ENCODE measurements around the gene CMTM6. TPM values are rescaled to one million over a fixed set of nuclear protein-coding genes. Genes with fewer than 3 reads are reported as not detected.

Gene CMTM6
- total RNA-seq, 4 donors from 2014 or later, result 63.8 to 124 (median 71.3) TPM

GRCh38 chr3:32500231-32500630 lies 2.4 kb downstream of the CMTM6 start:
- H3K36me3 ChIP-seq, result no peaks in the 10 kb centered on the region
- no peak overlapping the region for H3K27ac ChIP-seq
- intact Hi-C loops (cut with DNase I), result loop anchor here (10.0 kb wide), 1 partner anchor 435 kb away; no protein-coding TSS in a partner anchor
- H3K4me3 ChIP-seq (replicated peaks in 1 of 3), result no peak overlapping the region
- no peak for DNase-seq
- TF ChIP-seq POLR2A (IDR thresholded peaks at IDR 0.05), result no peak
- no peaks in the 10 kb centered on the region for H3K9me3 ChIP-seq
- H3K27me3 ChIP-seq, result no peaks in the 10 kb centered on the region
- 79 to 89% methylated on average over 2 of the region's 2 CpGs for WGBS, 2 donors
- peaks cover 0 to 8% of the 10 kb centered on the region in 2 donors for H3K4me1 ChIP-seq

- intact Hi-C loops (cut with DNase I), result no loop called here
- no peaks in the 10 kb centered on the region for H3K36me3 ChIP-seq
- no peak overlapping the region for H3K27ac ChIP-seq
- TF ChIP-seq, protein P1, sequence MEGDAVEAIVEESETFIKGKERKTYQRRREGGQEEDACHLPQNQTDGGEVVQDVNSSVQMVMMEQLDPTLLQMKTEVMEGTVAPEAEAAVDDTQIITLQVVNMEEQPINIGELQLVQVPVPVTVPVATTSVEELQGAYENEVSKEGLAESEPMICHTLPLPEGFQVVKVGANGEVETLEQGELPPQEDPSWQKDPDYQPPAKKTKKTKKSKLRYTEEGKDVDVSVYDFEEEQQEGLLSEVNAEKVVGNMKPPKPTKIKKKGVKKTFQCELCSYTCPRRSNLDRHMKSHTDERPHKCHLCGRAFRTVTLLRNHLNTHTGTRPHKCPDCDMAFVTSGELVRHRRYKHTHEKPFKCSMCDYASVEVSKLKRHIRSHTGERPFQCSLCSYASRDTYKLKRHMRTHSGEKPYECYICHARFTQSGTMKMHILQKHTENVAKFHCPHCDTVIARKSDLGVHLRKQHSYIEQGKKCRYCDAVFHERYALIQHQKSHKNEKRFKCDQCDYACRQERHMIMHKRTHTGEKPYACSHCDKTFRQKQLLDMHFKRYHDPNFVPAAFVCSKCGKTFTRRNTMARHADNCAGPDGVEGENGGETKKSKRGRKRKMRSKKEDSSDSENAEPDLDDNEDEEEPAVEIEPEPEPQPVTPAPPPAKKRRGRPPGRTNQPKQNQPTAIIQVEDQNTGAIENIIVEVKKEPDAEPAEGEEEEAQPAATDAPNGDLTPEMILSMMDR (IDR thresholded peaks at IDR 0.05), result no peak
- H3K4me3 ChIP-seq (replicated peaks in 1 of 3), result no peak overlapping the region
- peaks cover 0 to 11% of the 10 kb centered on the region in 2 donors for H3K4me1 ChIP-seq
- 95 to 97% methylated on average over 2 of the region's 2 CpGs for WGBS, 2 donors
- no peaks in the 10 kb centered on the region for H3K27me3 ChIP-seq
- H3K9me3 ChIP-seq, result no peaks in the 10 kb centered on the region
- DNase-seq, result no peak
Observed at GRCh38 chr3:32499585-32499984, 3.1 kb downstream of the CMTM6 start.

- Histone ChIP-seq H3K4me1 (peaks cover 0 to 11% of the 10 kb centered on the region in 2 donors), H3K4me3 (replicated peaks in 1 of 3) (no peak overlapping the region), H3K36me3 (no peaks in the 10 kb centered on the region), H3K9me3 (no peaks in the 10 kb centered on the region), H3K27me3 (no peaks in the 10 kb centered on the region), H3K27ac (no peak overlapping the region)
- WGBS, 2 donors, result 96 to 97% methylated on average over 3 of the region's 3 CpGs
- TF ChIP-seq POLR2A (IDR thresholded peaks at IDR 0.05), result no peak
- TF ChIP-seq, protein P1 (IDR thresholded peaks at IDR 0.05), result no peak
- DNase-seq, result no peak
- intact Hi-C loops (cut with DNase I), result no loop called here
Observed at GRCh38 chr3:32498992-32499391, 3.7 kb downstream of the CMTM6 start.

GRCh38 chr3:32498252-32498651 lies 4.4 kb downstream of the CMTM6 start:
- intact Hi-C loops (cut with DNase I), result no loop called here
- Histone ChIP-seq H3K27ac (no peak overlapping the region), H3K4me1 (peaks cover 0 to 11% of the 10 kb centered on the region in 2 donors)

DNA sequence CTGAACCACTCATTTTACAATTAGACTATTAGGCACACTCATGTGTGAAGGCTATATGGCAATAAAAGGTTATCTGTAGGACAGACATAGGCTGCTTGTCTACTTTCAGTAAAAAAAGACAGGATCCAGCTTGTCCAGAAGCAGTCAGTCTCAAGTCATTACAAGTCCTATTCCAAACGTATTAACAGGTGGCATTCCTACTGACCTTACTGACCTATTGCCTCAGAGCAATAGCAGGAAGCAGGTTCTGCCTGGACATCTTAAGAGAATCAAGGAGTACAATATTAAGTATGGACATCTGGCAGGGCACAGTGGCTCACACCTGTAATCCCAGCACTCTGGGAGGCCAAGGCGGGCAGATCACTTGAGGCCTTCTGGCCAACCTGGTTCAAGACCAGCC lies 7.0 kb downstream of the CMTM6 start:
- Histone ChIP-seq H3K4me3 (replicated peaks in 1 of 3) (no peak overlapping the region), H3K4me1 (peaks cover 0 to 4% of the 10 kb centered on the region in 2 donors), H3K36me3 (no peaks in the 10 kb centered on the region), H3K9me3 (no peaks in the 10 kb centered on the region), H3K27me3 (no peaks in the 10 kb centered on the region), H3K27ac (no peak overlapping the region)
- WGBS, 2 donors, result 97 to 100% methylated on average over 1 to 2 of the region's 2 CpGs
- no peak for DNase-seq
- TF ChIP-seq, protein P1 (IDR thresholded peaks at IDR 0.05), result no peak
- intact Hi-C loops (cut with DNase I), result no loop called here

More at GRCh38 chr3:32498252-32498651, 4.4 kb downstream of the CMTM6 start:
- no peak for TF ChIP-seq POLR2A (IDR thresholded peaks at IDR 0.05)
- TF ChIP-seq, protein P1 (IDR thresholded peaks at IDR 0.05), result no peak
- no peaks in the 10 kb centered on the region for H3K27me3 ChIP-seq
- WGBS, 2 donors, result 93 to 95% methylated on average over 3 of the region's 3 CpGs
- H3K36me3 ChIP-seq, result no peaks in the 10 kb centered on the region
- DNase-seq, result no peak
- no peak overlapping the region for H3K4me3 ChIP-seq (replicated peaks in 1 of 3)
- H3K9me3 ChIP-seq, result no peaks in the 10 kb centered on the region

DNA sequence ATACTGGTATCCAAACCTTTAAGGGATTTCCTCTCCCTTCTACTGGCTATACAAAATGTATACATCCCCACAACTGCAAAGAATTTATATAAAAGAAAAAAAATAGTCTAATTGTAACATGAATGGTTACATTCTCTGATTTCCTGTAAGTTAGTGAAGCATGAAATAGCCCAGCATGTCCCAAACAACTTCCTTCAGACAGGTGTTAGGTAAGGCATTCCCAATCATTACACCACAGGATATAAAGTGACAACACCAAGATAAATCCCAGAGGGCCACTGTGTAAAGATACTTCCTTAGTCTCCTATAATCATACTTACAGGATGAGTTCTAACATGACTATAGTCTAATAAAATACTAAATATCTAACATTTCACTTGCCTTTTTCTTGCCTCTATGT lies 7.6 kb downstream of the CMTM6 start:
- H3K4me1 ChIP-seq, result peaks cover 0 to 4% of the 10 kb centered on the region in 2 donors
- intact Hi-C loops (cut with DNase I), result no loop called here

More for the DNA sequence above, 7.6 kb downstream of the CMTM6 start:
- Histone ChIP-seq H3K27me3 (no peaks in the 10 kb centered on the region), H3K27ac (no peak overlapping the region), H3K36me3 (no peaks in the 10 kb centered on the region), H3K4me3 (replicated peaks in 1 of 3) (no peak overlapping the region), H3K9me3 (no peaks in the 10 kb centered on the region)
- TF ChIP-seq, protein P1 (IDR thresholded peaks at IDR 0.05), result no peak
- no peak for TF ChIP-seq POLR2A (IDR thresholded peaks at IDR 0.05)
- DNase-seq, result no peak
